GM19455 (cell line): ENCODE results near the gene IRX2.

Experiments used
- ATAC-seq: cut with Tn5 transposase; IDR thresholded peaks from one replicate; pipeline ENCODE4 v1.9.1; 2021; ENCODE audit not compliant: unreplicated experiment

Gene IRX2

DNA sequence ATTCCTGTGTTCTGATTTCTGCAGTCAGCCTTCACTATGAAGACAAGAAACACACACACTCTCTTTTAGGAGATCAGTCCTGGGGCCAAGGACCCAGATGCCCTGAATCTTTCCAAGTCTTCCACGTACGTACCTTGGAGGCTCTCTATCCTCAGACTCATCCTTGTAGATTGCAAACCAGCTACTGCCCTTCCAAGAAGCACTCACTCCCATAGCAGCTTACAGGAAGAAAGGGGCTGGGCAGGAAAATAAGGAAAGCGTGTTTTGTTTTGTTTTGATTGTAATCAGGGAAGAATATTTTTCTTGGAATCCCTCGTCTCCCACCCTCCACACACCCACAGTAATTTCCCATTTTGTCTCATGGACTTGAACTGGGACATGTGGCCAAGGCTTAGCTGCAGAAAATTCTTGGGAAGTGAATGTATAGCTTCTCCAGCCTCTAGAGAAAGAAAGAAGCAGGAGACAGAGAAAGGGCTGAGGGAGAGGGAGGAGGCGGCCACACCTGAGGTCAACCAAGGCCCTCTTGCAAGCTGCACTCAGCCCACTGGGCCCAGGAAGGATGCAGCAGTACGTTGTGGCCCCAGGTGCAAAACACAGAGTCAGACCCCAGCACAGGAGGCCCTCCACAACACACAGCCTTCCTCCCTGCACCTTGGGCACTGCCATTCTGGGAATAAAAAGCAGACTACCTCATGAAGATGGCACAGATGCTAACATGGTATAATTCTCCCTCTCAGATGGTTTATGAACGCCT is 29.9 kb downstream of the IRX2 start:
- ATAC-seq = no peak

- ATAC-seq = no peak
Observed at GRCh38 chr5:2719332-2719731, 32.1 kb downstream of the IRX2 start.

- no peak for ATAC-seq
Observed at GRCh38 chr5:2718115-2718514, 33.4 kb downstream of the IRX2 start.

- ATAC-seq = no peak
Observed at GRCh38 chr5:2715856-2716255, 35.6 kb downstream of the IRX2 start.

- no peak for ATAC-seq
Observed at GRCh38 chr5:2714805-2715204, 36.7 kb downstream of the IRX2 start.

DNA sequence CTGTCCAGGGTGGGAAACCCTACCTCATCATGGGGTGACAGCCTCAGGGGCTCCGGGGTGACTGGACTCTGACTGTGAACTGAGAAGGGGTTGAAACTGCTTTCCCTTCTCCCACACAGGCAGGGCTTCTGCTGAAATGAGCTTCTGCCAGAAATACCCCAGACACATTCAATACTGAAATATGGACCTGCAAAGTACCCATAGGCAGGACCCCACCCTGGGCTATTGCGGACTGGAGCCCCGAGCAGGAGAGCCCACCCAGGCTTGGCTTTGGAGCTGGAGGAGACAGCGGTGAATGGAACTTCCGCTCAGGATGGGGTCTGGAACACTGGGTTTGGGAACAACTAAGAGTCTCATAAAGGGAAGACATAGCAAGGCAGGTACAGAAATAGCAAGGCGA is 37.5 kb downstream of the IRX2 start:
- no peak for ATAC-seq

GRCh38 chr5:2711446-2712425 is 39.7 kb downstream of the IRX2 start:
- no peak for ATAC-seq

- no peak for ATAC-seq
Observed at GRCh38 chr5:2710910-2711309, 40.6 kb downstream of the IRX2 start.

- ATAC-seq = no peak
Observed at GRCh38 chr5:2709976-2710689, 41.3 kb downstream of the IRX2 start.

- no peak for ATAC-seq
Observed at GRCh38 chr5:2708751-2709150, 42.7 kb downstream of the IRX2 start.

DNA sequence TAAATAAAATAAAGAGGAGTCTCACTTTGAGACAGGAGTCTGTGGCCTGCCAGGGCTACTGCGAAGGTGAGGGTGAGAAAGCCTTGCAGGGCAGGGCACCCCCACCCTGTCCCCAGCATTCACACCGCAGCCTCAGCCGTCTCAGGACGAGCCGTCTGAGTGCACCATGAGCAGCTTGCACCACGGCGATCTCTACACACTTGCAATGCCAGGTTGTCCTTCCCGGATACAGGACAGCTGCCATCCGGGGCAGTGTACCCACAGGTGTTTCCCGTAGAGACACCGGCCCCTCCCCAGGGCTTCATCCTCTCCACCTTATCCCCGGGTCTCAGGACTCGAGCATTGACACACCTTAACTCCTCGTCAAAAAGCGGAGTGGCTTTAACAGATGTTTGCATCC is 43.3 kb downstream of the IRX2 start:
- no peak for ATAC-seq

- no peak for ATAC-seq
Observed at GRCh38 chr5:2705861-2706260, 45.6 kb downstream of the IRX2 start.

- no peak for ATAC-seq
Observed at GRCh38 chr5:2704806-2705645, 46.5 kb downstream of the IRX2 start.

GRCh38 chr5:2704111-2704510 is 47.4 kb downstream of the IRX2 start:
- no peak for ATAC-seq

GRCh38 chr5:2703615-2704014 is 47.9 kb downstream of the IRX2 start:
- no peak for ATAC-seq

DNA sequence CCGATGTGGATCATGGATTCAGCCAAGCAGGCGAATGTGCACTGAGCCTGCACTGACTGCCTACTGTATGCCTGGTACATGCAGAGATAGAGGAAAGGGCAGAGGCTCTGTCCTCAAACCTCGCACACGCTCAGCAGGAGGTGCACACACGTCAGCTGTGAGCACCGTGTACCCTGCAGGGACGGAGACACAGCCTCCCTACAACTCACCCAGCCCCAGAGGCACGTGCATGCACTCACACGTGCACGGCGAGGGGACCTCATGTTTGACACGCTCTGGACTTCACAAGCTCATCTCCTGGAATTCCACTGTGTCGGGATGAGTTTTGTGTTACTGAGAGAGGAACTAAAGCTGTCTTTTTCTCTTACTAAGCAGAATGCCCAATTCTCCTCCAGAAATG is 48.4 kb downstream of the IRX2 start:
- no peak for ATAC-seq

DNA sequence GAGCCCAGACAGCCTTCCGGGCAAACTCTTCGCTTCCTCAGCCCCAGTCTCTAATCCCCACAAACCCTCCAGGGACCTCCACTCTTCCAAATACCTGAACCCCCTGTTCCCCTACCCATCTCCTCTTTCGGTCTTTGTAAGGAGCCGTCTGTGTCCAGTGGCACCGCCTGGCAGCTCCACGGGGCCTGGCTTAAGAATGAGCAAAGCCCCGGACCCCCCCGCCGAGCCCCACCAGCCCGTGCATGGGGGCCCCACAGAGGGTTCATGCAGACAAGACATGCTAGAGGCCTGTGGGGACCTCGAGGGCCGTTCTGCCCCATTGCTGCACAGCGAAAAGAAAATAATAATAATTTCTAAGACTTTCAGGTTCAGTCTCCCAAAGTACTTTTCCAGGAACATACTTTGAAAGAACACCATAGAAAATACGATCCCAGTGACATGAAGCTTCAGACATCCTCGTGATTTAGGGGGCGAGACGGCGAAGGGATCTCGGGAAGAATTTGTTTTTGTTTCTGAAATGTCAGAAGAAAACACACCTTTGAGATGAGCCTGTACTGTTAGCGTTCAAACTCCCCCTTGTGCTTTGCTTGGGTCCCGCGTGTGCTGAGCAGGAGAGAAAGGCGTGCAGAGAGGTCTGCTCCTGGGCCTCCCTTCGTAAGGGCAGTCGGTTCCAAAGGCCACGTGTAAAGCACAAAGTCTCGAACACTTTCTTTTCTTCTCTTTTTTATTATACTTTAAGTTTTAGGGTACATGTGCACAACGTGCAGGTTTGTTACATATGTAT is 49.2 kb downstream of the IRX2 start:
- ATAC-seq = no peak

GRCh38 chr5:2701592-2701991 is 49.9 kb downstream of the IRX2 start:
- no peak for ATAC-seq

DNA sequence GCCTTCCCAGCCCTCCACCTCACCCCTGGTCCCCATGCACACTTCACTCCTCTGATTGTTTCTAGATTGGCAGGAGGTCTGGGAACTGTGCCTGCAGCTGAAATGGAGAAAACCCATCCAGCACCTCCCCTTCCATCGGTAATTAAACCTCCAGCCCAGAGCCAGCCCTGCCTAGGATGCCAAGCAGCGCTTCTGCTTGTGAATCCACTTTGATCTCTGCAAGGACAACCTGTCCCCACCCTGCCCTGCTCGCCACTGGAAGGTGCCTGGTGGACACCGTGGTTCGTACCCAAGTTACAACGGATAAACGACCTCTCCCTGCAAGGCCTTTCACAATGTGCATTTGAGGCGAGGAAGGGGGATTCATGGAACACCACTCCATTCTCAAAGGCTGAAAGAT is 50.6 kb downstream of the IRX2 start:
- no peak for ATAC-seq

GRCh38 chr5:2699686-2700085 is 51.8 kb downstream of the IRX2 start:
- ATAC-seq = no peak
